OCI-LY1 (cell line): ENCODE data around the gene WDFY4.
A peak's percentile ranks its signal among the peaks of the same experiment; 100 is the strongest.

Source experiments
- H2AFZ ChIP-seq: fragments of 200-600 bp; sonication (generic), shearing (Covaris generic); 2 replicates; pipeline ENCODE4 v1.6.0; 2014; ENCODE audit warnings: antibody characterized with exemption, mild to moderate bottlenecking, low read length
- H3F3A ChIP-seq: fragments of 200-600 bp; sonication (generic), shearing (Covaris generic); 2 replicates; pipeline ENCODE4 v1.6.0; 2014; ENCODE audit warnings: mild to moderate bottlenecking, antibody characterized with exemption, low read length, moderate library complexity; ENCODE audit not compliant: insufficient read depth
- H3K27ac ChIP-seq: fragments of 200-600 bp; sonication (generic); 2 replicates; pipeline ENCODE4 v1.5.1; 2014; ENCODE audit warnings: low read length, mixed run types, mild to moderate bottlenecking, low read depth; ENCODE audit not compliant: poor library complexity, severe bottlenecking
- H3K27me3 ChIP-seq: fragments of 200-600 bp; sonication (generic); 2 replicates; pipeline ENCODE4 v1.6.0; 2014; ENCODE audit warnings: antibody characterized with exemption, mild to moderate bottlenecking, low read length, moderate library complexity; ENCODE audit not compliant: insufficient read depth
- H3K36me3 ChIP-seq: fragments of 200-600 bp; sonication (generic); 2 replicates; pipeline ENCODE4 v1.6.1; 2014; ENCODE audit warnings: mild to moderate bottlenecking, antibody characterized with exemption, low read length, moderate library complexity, mixed read lengths; ENCODE audit not compliant: insufficient read depth
- H3K4me1 ChIP-seq: fragments of 200-600 bp; sonication (generic); 2 replicates; pipeline ENCODE4 v1.5.1; 2014; ENCODE audit warnings: mild to moderate bottlenecking, low read length, moderate library complexity; ENCODE audit not compliant: insufficient read depth, severe bottlenecking
- H3K4me2 ChIP-seq: fragments of 200-600 bp; sonication (generic), shearing (Covaris generic); 2 replicates; pipeline ENCODE4 v1.6.1; 2014; ENCODE audit warnings: low read length
- H3K4me3 ChIP-seq: fragments of 200-600 bp; sonication (generic); 2 replicates; pipeline ENCODE4 v1.5.1; 2014; ENCODE audit warnings: low read length, low read depth, mild to moderate bottlenecking, mixed read lengths; ENCODE audit not compliant: poor library complexity, severe bottlenecking
- H3K79me2 ChIP-seq: fragments of 200-600 bp; shearing (Covaris generic); 2 replicates; pipeline ENCODE4 v1.6.1; 2016; ENCODE audit warnings: mixed run types, low read length, mixed read lengths; ENCODE audit not compliant: insufficient read depth
- H3K9ac ChIP-seq: fragments of 200-600 bp; sonication (generic), shearing (Covaris generic); 2 replicates; pipeline ENCODE4 v1.6.1; 2014; ENCODE audit warnings: mild to moderate bottlenecking, low read length, mixed read lengths
- H3K9me2 ChIP-seq: fragments of 200-600 bp; sonication (generic), shearing (Covaris generic); 2 replicates; pipeline ENCODE4 v1.6.1; 2014; ENCODE audit warnings: low read depth, mild to moderate bottlenecking, low read length, mixed read lengths
- H3K9me3 ChIP-seq: fragments of 200-600 bp; shearing (Covaris generic); 2 replicates; pipeline ENCODE4 v1.6.1; 2014; ENCODE audit warnings: low read length, mixed read lengths
- H4K20me1 ChIP-seq: fragments of 200-600 bp; sonication (generic), shearing (Covaris generic); 2 replicates; pipeline ENCODE4 v1.6.0; 2016; ENCODE audit warnings: mild to moderate bottlenecking, low read length; ENCODE audit not compliant: insufficient read depth
- CTCF ChIP-seq: fragments of 200-600 bp; sonication (generic), shearing (Covaris generic); IDR thresholded peaks from 2 replicates; pipeline ENCODE4 v1.5.1; 2017; ENCODE audit warnings: mild to moderate bottlenecking, antibody characterized with exemption, low read length, moderate library complexity, mixed read lengths
- EZH2 ChIP-seq: fragments of 200-600 bp; sonication (generic), shearing (Covaris generic); IDR thresholded peaks from 2 replicates; pipeline ENCODE4 v1.8.0; 2017; ENCODE audit warnings: borderline replicate concordance, mixed run types, mild to moderate bottlenecking, antibody characterized with exemption, low read length, moderate library complexity, mixed read lengths

WDFY4 gene

GRCh38 chr10:48667960-48668590, 16.6 kb upstream of the WDFY4 start:
- Histone ChIP-seq H3K9me3 (no peaks in the 10 kb centered on the region), H2AFZ (no peak overlapping the region), H3K4me1 (peaks cover 63% of the 10 kb centered on the region), H4K20me1 (no peaks in the 10 kb centered on the region), H3K9ac (peak overlapping the region; percentile 38; the same call in 1 of the 2 replicates), H3K4me3 (peak overlapping the region; percentile 21), H3K36me3 (no peaks in the 10 kb centered on the region), H3K9me2 (no peaks in the 10 kb centered on the region), H3K27me3 (no peaks in the 10 kb centered on the region), H3K27ac (peak overlapping the region; percentile 97), H3K4me2 (peak overlapping the region; percentile 58), H3K79me2 (no peaks in the 10 kb centered on the region), H3F3A (no peaks in the 10 kb centered on the region)
- TF ChIP-seq EZH2 (no peak), CTCF (no peak)

GRCh38 chr10:48670978-48671913, 13.4 kb upstream of the WDFY4 start:
- Histone ChIP-seq H3K27me3 (no peaks in the 10 kb centered on the region), H3K4me1 (peaks cover 67% of the 10 kb centered on the region), H3K9ac (peak overlapping the region; percentile 80), H3F3A (0 out of 2 replicates have a peak, but pooled peaks cover 7% of the 10 kb centered on the region), H3K27ac (peak overlapping the region; percentile 97), H3K4me2 (peak overlapping the region; percentile 87), H3K4me3 (peak overlapping the region; percentile 58), H3K9me3 (no peaks in the 10 kb centered on the region), H3K9me2 (no peaks in the 10 kb centered on the region), H3K79me2 (no peaks in the 10 kb centered on the region), H3K36me3 (no peaks in the 10 kb centered on the region), H4K20me1 (no peaks in the 10 kb centered on the region), H2AFZ (no peak overlapping the region)
- TF ChIP-seq CTCF (no peak), EZH2 (no peak)

GRCh38 chr10:48671914-48672595, 12.6 kb upstream of the WDFY4 start:
- Histone ChIP-seq H3K27me3 (no peaks in the 10 kb centered on the region), H3K4me3 (peak overlapping the region; percentile 58), H3K9ac (peak overlapping the region; percentile 80)

More at GRCh38 chr10:48671914-48672595, 12.6 kb upstream of the WDFY4 start:
- TF ChIP-seq EZH2, result no peak
- no peak for TF ChIP-seq CTCF
- no peaks in the 10 kb centered on the region for H3K9me2 ChIP-seq
- H3K36me3 ChIP-seq, result no peaks in the 10 kb centered on the region
- no peaks in the 10 kb centered on the region for H3K9me3 ChIP-seq
- no peaks in the 10 kb centered on the region for H3K79me2 ChIP-seq
- peak overlapping the region; percentile 87 for H3K4me2 ChIP-seq
- peak overlapping the region; percentile 97 for H3K27ac ChIP-seq
- no peak overlapping the region for H2AFZ ChIP-seq
- H3K4me1 ChIP-seq, result peaks cover 65% of the 10 kb centered on the region
- H4K20me1 ChIP-seq, result no peaks in the 10 kb centered on the region
- 0 out of 2 replicates have a peak, but pooled peaks cover 7% of the 10 kb centered on the region for H3F3A ChIP-seq
